ENCODE measurements around the gene KDELR3. TPM values are rescaled to one million over a fixed set of nuclear protein-coding genes. Genes with fewer than 3 reads are reported as not detected.

Gene KDELR3
- total RNA-seq, 3 donors from 2014 or later (not counting 1 experiment from before 2014, with no cell fraction given) = 0.25 TPM; not detected in 2

- intact Hi-C loops (cut with micrococcal nuclease) = no loop called here
- no peak overlapping the region for H3K27ac ChIP-seq (ENCODE audit: low read length)
- DNase-seq (no peak), ATAC-seq (no peak)
- TF ChIP-seq CTCF (IDR thresholded peaks at IDR 0.05) = no peak
- no peaks in the 10 kb centered on the region for H3K36me3 ChIP-seq (ENCODE audit: control insufficient read depth, insufficient read depth, low read length)
- no peaks in the 10 kb centered on the region for H3K9me3 Mint-ChIP-seq
- H3K9me3 ChIP-seq (ENCODE audit: control insufficient read depth, insufficient read depth, low read length) = no peaks in the 10 kb centered on the region
- WGBS (ENCODE audit: insufficient coverage) = 74% methylated on average over 21 of the region's 21 CpGs
- peaks cover 0 to 21% of the 10 kb centered on the region in 2 donors for H3K27me3 Mint-ChIP-seq (ENCODE audit: low read depth in 2 of 2)
- no peaks in the 10 kb centered on the region for H3K4me1 Mint-ChIP-seq
- no peak overlapping the region for H3K27ac Mint-ChIP-seq
- no peaks in the 10 kb centered on the region for H3K36me3 Mint-ChIP-seq
- H3K4me3 ChIP-seq (ENCODE audit: low read length) = no peak overlapping the region
- H3K4me1 ChIP-seq (ENCODE audit: control insufficient read depth, insufficient read depth, low read length) = no peaks in the 10 kb centered on the region
- no peak overlapping the region for H3K4me3 Mint-ChIP-seq
- H3K27me3 ChIP-seq (ENCODE audit: control insufficient read depth, insufficient read depth, low read length) = no peaks in the 10 kb centered on the region
These were observed 24.0 kb upstream of the KDELR3 start for GRCh38 chr22:38443628-38444521.

GRCh38 chr22:38444783-38445182, 23.1 kb upstream of the KDELR3 start:
- no peak overlapping the region for H3K27ac ChIP-seq (ENCODE audit: low read length)
- Mint-ChIP-seq H3K4me3 (no peak overlapping the region), H3K9me3 (no peaks in the 10 kb centered on the region), H3K36me3 (no peaks in the 10 kb centered on the region), H3K27ac (no peak overlapping the region), H3K4me1 (no peaks in the 10 kb centered on the region), H3K27me3 (ENCODE audit: low read depth in 2 of 2) (peaks cover 0 to 24% of the 10 kb centered on the region in 2 donors)
- intact Hi-C loops (cut with micrococcal nuclease) = no loop called here
- H3K4me1 ChIP-seq (ENCODE audit: control insufficient read depth, insufficient read depth, low read length) = no peaks in the 10 kb centered on the region
- DNase-seq (no peak), ATAC-seq (no peak)
- 91% methylated on average over 10 of the region's 10 CpGs for WGBS (ENCODE audit: insufficient coverage)
- TF ChIP-seq CTCF (IDR thresholded peaks at IDR 0.05) = no peak
- no peaks in the 10 kb centered on the region for H3K9me3 ChIP-seq (ENCODE audit: control insufficient read depth, insufficient read depth, low read length)
- H3K27me3 ChIP-seq (ENCODE audit: control insufficient read depth, insufficient read depth, low read length) = no peaks in the 10 kb centered on the region
- no peak overlapping the region for H3K4me3 ChIP-seq (ENCODE audit: low read length)
- H3K36me3 ChIP-seq (ENCODE audit: control insufficient read depth, insufficient read depth, low read length) = no peaks in the 10 kb centered on the region

GRCh38 chr22:38446018-38446601, 21.8 kb upstream of the KDELR3 start:
- no peak for ATAC-seq
- Mint-ChIP-seq H3K27ac (no peak overlapping the region), H3K36me3 (no peaks in the 10 kb centered on the region), H3K9me3 (no peaks in the 10 kb centered on the region), H3K4me1 (no peaks in the 10 kb centered on the region), H3K27me3 (ENCODE audit: low read depth in 2 of 2) (peaks cover 12 to 25% of the 10 kb centered on the region in 2 donors), H3K4me3 (no peak overlapping the region)
- no peak for DNase-seq
- no peak overlapping the region for H3K4me3 ChIP-seq (ENCODE audit: low read length)
- H3K4me1 ChIP-seq (ENCODE audit: control insufficient read depth, insufficient read depth, low read length) = no peaks in the 10 kb centered on the region
- no peaks in the 10 kb centered on the region for H3K27me3 ChIP-seq (ENCODE audit: control insufficient read depth, insufficient read depth, low read length)
- H3K27ac ChIP-seq (ENCODE audit: low read length) = no peak overlapping the region
- no peaks in the 10 kb centered on the region for H3K9me3 ChIP-seq (ENCODE audit: control insufficient read depth, insufficient read depth, low read length)
- no peaks in the 10 kb centered on the region for H3K36me3 ChIP-seq (ENCODE audit: control insufficient read depth, insufficient read depth, low read length)
- intact Hi-C loops (cut with micrococcal nuclease) = no loop called here
- 83% methylated on average over 9 of the region's 9 CpGs for WGBS (ENCODE audit: insufficient coverage)
- TF ChIP-seq CTCF (IDR thresholded peaks at IDR 0.05) = no peak

All from natural killer cell (primary cell).